Activated naive CD4-positive, alpha-beta T cell treated with anti-CD3 and anti-CD28 coated beads, Interleukin-2, amount 50 U/mL, for 72 hours (primary cell): ENCODE results near the gene DAPK3. TPM values are rescaled to one million over a fixed set of nuclear protein-coding genes. Genes with fewer than 3 reads are reported as not detected.

ENCODE experiments used
- ATAC-seq, 2 donors: fragments of 150-1000 bp; cut with Tn5 transposase; 2 replicates each; pipeline ENCODE4 v1.10.0; 2021; ENCODE audit warnings: mild to moderate bottlenecking in 2 of 2, moderate library complexity in 2 of 2
- DNase-seq, 2 donors: peaks; one replicate each; pipeline ENCODE4 v3.0.0; 2021 to 2022; ENCODE audit warnings: low spot score in 2 of 2
- H3K27ac Mint-ChIP-seq, 2 donors: one replicate each; pipeline ENCODE4 v1.8.0; 2022; ENCODE audit warnings: mild to moderate bottlenecking in 2 of 2, mixed read lengths in 2 of 2
- H3K36me3 Mint-ChIP-seq, 2 donors: one replicate each; pipeline ENCODE4 v1.8.0; 2022; ENCODE audit warnings: mixed read lengths in 2 of 2
- H3K9me3 Mint-ChIP-seq, 2 donors: one replicate each; pipeline ENCODE4 v1.8.0; 2022; ENCODE audit warnings: mixed read lengths in 2 of 2
- total RNA-seq, 2 donors: library from RNA; stranded (reverse); gene quantifications; one replicate each; pipeline ENCODE4 v1.2.3, GENCODE V29; 2022

Gene DAPK3
- total RNA-seq, 2 donors from 2014 or later: 28.4 to 61.4 TPM

- Mint-ChIP-seq H3K27ac (no peak overlapping the region), H3K36me3 (no peaks in the 10 kb centered on the region), H3K9me3 (peaks cover 11 to 15% of the 10 kb centered on the region in 2 donors)
- DNase-seq (no peak), ATAC-seq (no peak)
Measured at GRCh38 chr19:3923096-3923758, 47.7 kb downstream of the DAPK3 start.

- no peaks in the 10 kb centered on the region for H3K36me3 Mint-ChIP-seq
- H3K9me3 Mint-ChIP-seq: peaks cover 11 to 15% of the 10 kb centered on the region in 2 donors
- no peak for DNase-seq
- no peak for ATAC-seq
- no peak overlapping the region for H3K27ac Mint-ChIP-seq
Measured at GRCh38 chr19:3919793-3920192, 51.1 kb downstream of the DAPK3 start.

- DNase-seq (no peak), ATAC-seq (no peak)
- H3K27ac Mint-ChIP-seq: no peak overlapping the region
- no peaks in the 10 kb centered on the region for H3K36me3 Mint-ChIP-seq
- H3K9me3 Mint-ChIP-seq: no peaks in the 10 kb centered on the region
Measured at GRCh38 chr19:3916033-3916432, 54.9 kb downstream of the DAPK3 start.

GRCh38 chr19:3914199-3914598 is 56.7 kb downstream of the DAPK3 start:
- DNase-seq: no peak
- ATAC-seq: no peak
- H3K9me3 Mint-ChIP-seq: no peaks in the 10 kb centered on the region
- no peaks in the 10 kb centered on the region for H3K36me3 Mint-ChIP-seq
- H3K27ac Mint-ChIP-seq: no peak overlapping the region

- Mint-ChIP-seq H3K9me3 (no peaks in the 10 kb centered on the region), H3K36me3 (no peaks in the 10 kb centered on the region), H3K27ac (no peak overlapping the region)
- no peak for ATAC-seq
- no peak for DNase-seq
Measured at GRCh38 chr19:3910105-3910504, 60.8 kb downstream of the DAPK3 start.

Other genes starting within 250 kb of the DAPK3 start
- 10 to 100 TPM; 44.6 to 61.7 TPM for gene APBA3, start 209.4 kb downstream of the DAPK3 start, total RNA-seq
- 10 to 100 TPM; 15.7 to 68.7 TPM for gene MRPL54, start 208.4 kb downstream of the DAPK3 start, total RNA-seq
- not detected for gene RAX2, start 198.9 kb downstream of the DAPK3 start, total RNA-seq
- gene MATK, start 184.7 kb downstream of the DAPK3 start, total RNA-seq: 10 to 100 TPM in 1 of 2 donors, 1 to 10 TPM in 1; 7.4 to 27.8 TPM
- under 1 TPM; 0.11 to 0.70 TPM for gene ZFR2, start 102.1 kb downstream of the DAPK3 start, total RNA-seq
- under 1 TPM in 1 of 2 donors, not detected in 1; 0.39 TPM for gene ATCAY, start 90.4 kb downstream of the DAPK3 start, total RNA-seq
- gene NMRK2, start 38.0 kb downstream of the DAPK3 start, total RNA-seq: not detected
- 1,000 to 10,000 TPM; 3,216 to 3,705 TPM for gene EEF2, start 14.4 kb upstream of the DAPK3 start, total RNA-seq
- 10 to 100 TPM; 28.0 to 30.6 TPM for gene PIAS4, start 36.6 kb upstream of the DAPK3 start, total RNA-seq
- gene ZBTB7A, start 95.8 kb upstream of the DAPK3 start, total RNA-seq: 10 to 100 TPM; 23.4 to 26.0 TPM
- gene MAP2K2, start 153.0 kb upstream of the DAPK3 start, total RNA-seq: 100 to 1,000 TPM; 125 to 187 TPM
- gene CREB3L3, start 182.5 kb upstream of the DAPK3 start, total RNA-seq: under 1 TPM in 1 of 2 donors, not detected in 1; 0.59 TPM
- gene SIRT6, start 211.5 kb upstream of the DAPK3 start, total RNA-seq: 10 to 100 TPM; 35.3 to 37.9 TPM
- gene ANKRD24, start 211.6 kb upstream of the DAPK3 start, total RNA-seq: 1 to 10 TPM; 1.7 to 4.2 TPM